Measurements from ENCODE around the gene IFNA2.
"Not testable (repeated sequence)": the region's sequence is repeated elsewhere in the genome, so short reads cannot be mapped to it uniquely, and the experiment has no call there.

IFNA2 gene

DNA sequence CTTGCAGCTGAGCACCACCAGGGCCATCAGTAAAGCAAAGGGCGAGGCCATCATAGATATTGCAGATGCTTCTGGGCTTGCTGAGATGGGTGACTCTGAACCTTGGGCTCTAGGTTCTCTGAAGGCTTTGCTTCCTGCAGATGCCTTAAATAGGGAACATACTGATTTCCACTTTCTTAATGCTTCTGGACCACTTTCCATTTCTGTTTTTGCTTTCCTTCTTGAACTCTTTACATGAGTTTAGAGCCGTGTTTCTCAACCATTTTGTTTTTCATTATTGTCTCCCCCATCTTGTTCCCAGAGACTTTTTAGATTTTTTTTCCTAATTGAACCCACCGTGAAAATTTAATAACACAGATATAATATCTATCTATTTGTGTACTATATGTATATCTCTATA, 17.2 kb downstream of the IFNA2 start, which contains the start of gene IFNA13:
Gene IFNA13 (minus strand): TSS at position 101 of the 400 bp plus-strand sequence. CDS start 47 bp downstream, at position 54.
- Histone ChIP-seq H3K9ac (ENCODE audit: low read depth, low read length) (no peak within 1 kb of the TSS), H4K20me1 (ENCODE audit: insufficient read depth, low read length) (no peaks in the 10 kb centered on the region), H3K4me2 (ENCODE audit: insufficient read depth, low read length) (no peak within 1 kb of the TSS), H3K27ac (ENCODE audit: low read length) (no peak within 1 kb of the TSS), H2AFZ (ENCODE audit: low read depth, low read length) (no peak within 1 kb of the TSS), H3K4me1 (ENCODE audit: insufficient read depth, low read length) (no peaks in the 10 kb centered on the region), H3K27me3 (ENCODE audit: insufficient read depth, low read length, poor library complexity) (peaks cover 6% of the 10 kb centered on the region), H3K9me3 (ENCODE audit: insufficient read depth, low read length, severe bottlenecking) (no peaks in the 10 kb centered on the region), H3K4me3 (ENCODE audit: low read depth in 1 of 2, low read length in 2 of 2) (no peak within 1 kb of the TSS), H3K79me2 (ENCODE audit: insufficient read depth, low read length) (no peaks in the 10 kb centered on the region), H3K36me3 (ENCODE audit: insufficient read depth, low read length) (no peaks in the 10 kb centered on the region)
- no peak for DNase-seq
- no peak for ATAC-seq (ENCODE audit: insufficient read depth, low read depth)
- TF ChIP-seq EZH2 (IDR thresholded peaks at IDR 0.05; ENCODE audit: borderline replicate concordance, low read depth, low read length, severe bottlenecking) (no peak), CTCF (IDR thresholded peaks at IDR 0.05; ENCODE audit: borderline replicate concordance, extremely low read depth, low read length, poor library complexity, severe bottlenecking) (no peak)

DNA sequence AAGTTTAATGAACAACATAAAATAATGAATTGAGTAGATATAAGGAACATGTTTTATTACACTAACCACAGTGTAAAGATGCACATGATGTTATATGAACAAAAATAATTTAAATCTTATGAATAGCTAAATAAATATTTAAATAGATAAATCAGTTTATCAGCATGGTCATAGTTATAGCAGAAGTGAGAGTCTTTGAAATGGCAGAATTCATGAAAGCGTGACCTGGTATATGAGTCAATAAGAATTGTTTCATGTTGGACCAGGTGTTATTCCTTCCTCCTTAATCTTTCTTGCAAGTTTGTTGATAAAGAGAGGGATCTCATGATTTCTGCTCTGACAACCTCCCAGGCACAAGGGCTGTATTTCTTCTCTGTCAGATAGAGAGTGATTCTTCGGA, 18.0 kb downstream of the IFNA2 start:
- not testable (repeated sequence) for H3K27ac ChIP-seq (ENCODE audit: low read length); H4K20me1 ChIP-seq (ENCODE audit: insufficient read depth, low read length); H3K4me2 ChIP-seq (ENCODE audit: insufficient read depth, low read length); H3K4me1 ChIP-seq (ENCODE audit: insufficient read depth, low read length); H3K4me3 ChIP-seq (ENCODE audit: low read depth in 1 of 2, low read length in 2 of 2); H3K36me3 ChIP-seq (ENCODE audit: insufficient read depth, low read length); DNase-seq; H3K27me3 ChIP-seq (ENCODE audit: insufficient read depth, low read length, poor library complexity); H3K9me3 ChIP-seq (ENCODE audit: insufficient read depth, low read length, severe bottlenecking); H3K9ac ChIP-seq (ENCODE audit: low read depth, low read length); H3K79me2 ChIP-seq (ENCODE audit: insufficient read depth, low read length); ATAC-seq (ENCODE audit: insufficient read depth, low read depth); H2AFZ ChIP-seq (ENCODE audit: low read depth, low read length)

DNA sequence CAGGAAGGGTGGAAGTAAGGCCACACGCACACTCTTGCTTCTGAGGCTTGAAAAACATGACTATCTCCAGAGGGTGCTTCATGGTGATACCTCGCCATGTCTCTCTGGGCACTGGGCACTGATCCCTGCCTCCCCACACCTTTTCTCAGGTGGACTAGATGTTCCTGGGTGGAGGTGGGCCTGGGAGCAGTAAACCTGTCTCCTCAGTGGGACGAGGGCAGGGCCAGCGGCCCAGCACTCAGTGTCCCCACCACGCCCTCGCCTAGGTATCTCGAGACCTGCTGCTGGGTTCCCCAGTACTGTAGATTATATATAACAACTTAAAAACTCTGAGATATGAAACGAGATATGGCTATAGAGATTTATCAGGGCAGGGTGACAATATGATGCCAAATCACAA, 22.9 kb downstream of the IFNA2 start:
- DNase-seq (no peak), ATAC-seq (ENCODE audit: insufficient read depth, low read depth) (no peak)
- TF ChIP-seq EZH2 (IDR thresholded peaks at IDR 0.05; ENCODE audit: borderline replicate concordance, low read depth, low read length, severe bottlenecking) = no peak
- no peak for TF ChIP-seq CTCF (IDR thresholded peaks at IDR 0.05; ENCODE audit: borderline replicate concordance, extremely low read depth, low read length, poor library complexity, severe bottlenecking)
- Histone ChIP-seq H3K27ac (ENCODE audit: low read length) (no peak overlapping the region), H2AFZ (ENCODE audit: low read depth, low read length) (no peak overlapping the region), H3K4me1 (ENCODE audit: insufficient read depth, low read length) (peaks cover 12% of the 10 kb centered on the region), H3K79me2 (ENCODE audit: insufficient read depth, low read length) (no peaks in the 10 kb centered on the region), H3K36me3 (ENCODE audit: insufficient read depth, low read length) (no peaks in the 10 kb centered on the region), H3K9me3 (ENCODE audit: insufficient read depth, low read length, severe bottlenecking) (no peaks in the 10 kb centered on the region), H3K4me3 (ENCODE audit: low read depth in 1 of 2, low read length in 2 of 2) (no peak overlapping the region), H3K9ac (ENCODE audit: low read depth, low read length) (no peak overlapping the region), H4K20me1 (ENCODE audit: insufficient read depth, low read length) (no peaks in the 10 kb centered on the region), H3K27me3 (ENCODE audit: insufficient read depth, low read length, poor library complexity) (peaks cover 6% of the 10 kb centered on the region), H3K4me2 (ENCODE audit: insufficient read depth, low read length) (no peak overlapping the region)

DNA sequence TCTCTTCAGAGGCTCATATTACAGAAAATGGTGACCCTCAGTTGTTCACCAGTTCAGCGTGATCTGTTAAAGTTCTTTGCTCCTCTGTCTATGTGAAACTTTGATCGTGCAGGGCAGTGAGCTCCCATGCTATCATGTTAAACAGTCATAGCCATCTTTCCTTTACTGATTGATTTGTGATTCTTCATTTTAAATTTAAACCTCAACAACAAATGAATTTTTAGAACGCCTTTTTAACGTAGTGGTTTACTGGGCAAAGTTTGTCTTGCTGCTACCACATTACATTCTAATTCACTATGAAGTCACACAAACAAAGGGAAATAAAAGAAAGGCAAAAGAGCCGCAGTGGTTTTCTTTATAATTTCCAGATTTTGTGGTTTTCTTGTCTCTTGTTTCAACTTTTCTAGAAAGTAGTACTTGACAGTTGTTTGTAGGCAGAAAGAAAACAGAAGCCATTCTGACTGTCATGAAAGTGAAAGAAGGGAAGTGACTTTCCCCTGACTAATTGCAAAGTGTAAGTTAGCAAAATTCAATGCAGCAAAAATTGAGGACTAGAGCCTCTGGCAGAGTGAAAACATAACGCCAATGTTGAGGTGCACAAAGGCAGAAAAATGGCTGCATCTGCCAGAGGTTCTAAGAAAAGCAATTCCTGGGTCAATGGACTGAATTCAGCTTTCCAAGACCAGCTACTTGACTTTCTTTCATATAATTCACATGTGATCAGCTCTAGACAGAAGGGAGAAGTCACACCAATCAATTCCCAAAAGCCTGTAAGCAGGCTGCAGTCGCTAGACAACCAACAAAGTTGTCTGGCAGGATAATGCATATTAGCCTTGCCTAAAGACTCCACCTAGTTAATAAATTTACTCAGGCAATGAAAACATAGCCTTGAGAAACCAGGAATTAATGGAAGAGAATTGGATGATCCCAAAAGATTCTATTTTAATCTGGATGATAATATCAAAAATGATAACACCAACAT, 27.4 kb downstream of the IFNA2 start:
- 0 out of 4 replicates have a peak overlapping the region, but pooled peaks of 1 of the 2 experiments have one; percentile 25 for H3K4me3 ChIP-seq (ENCODE audit: low read depth in 1 of 2, low read length in 2 of 2)
- H3K4me1 ChIP-seq (ENCODE audit: insufficient read depth, low read length) = peaks cover 16% of the 10 kb centered on the region
- H3K27me3 ChIP-seq (ENCODE audit: insufficient read depth, low read length, poor library complexity) = no peaks in the 10 kb centered on the region
- H2AFZ ChIP-seq (ENCODE audit: low read depth, low read length) = peak overlapping the region; percentile 32
- H3K27ac ChIP-seq (ENCODE audit: low read length) = peak overlapping the region; percentile 31; the same call in 1 of the 2 replicates
- H3K9me3 ChIP-seq (ENCODE audit: insufficient read depth, low read length, severe bottlenecking) = no peaks in the 10 kb centered on the region
- ATAC-seq (ENCODE audit: insufficient read depth, low read depth) (peak; percentile 85), DNase-seq (peak; percentile 7)
- H3K36me3 ChIP-seq (ENCODE audit: insufficient read depth, low read length) = no peaks in the 10 kb centered on the region
- TF ChIP-seq EZH2 (IDR thresholded peaks at IDR 0.05; ENCODE audit: borderline replicate concordance, low read depth, low read length, severe bottlenecking) (no peak), CTCF (IDR thresholded peaks at IDR 0.05; ENCODE audit: borderline replicate concordance, extremely low read depth, low read length, poor library complexity, severe bottlenecking) (no peak)
- peak overlapping the region; percentile 0; the same call in 1 of the 2 replicates for H3K9ac ChIP-seq (ENCODE audit: low read depth, low read length)
- H4K20me1 ChIP-seq (ENCODE audit: insufficient read depth, low read length) = no peaks in the 10 kb centered on the region
- peak overlapping the region; percentile 35; the same call in 1 of the 2 replicates for H3K4me2 ChIP-seq (ENCODE audit: insufficient read depth, low read length)
- no peaks in the 10 kb centered on the region for H3K79me2 ChIP-seq (ENCODE audit: insufficient read depth, low read length)

Data from DND-41 (cell line).